GM20000 (cell line): ENCODE data around the gene PAPSS2.

Experiments
- DNase-seq: peaks from one replicate; pipeline ENCODE4 v3.0.0; 2012; ENCODE audit warnings: low spot score
- TF ChIP-seq, protein P1 (sequence below): IDR thresholded peaks from 2 replicates; pipeline ENCODE4 v1.5.1; 2012; ENCODE audit warnings: mild to moderate bottlenecking, control low read depth; ENCODE audit errors: extremely low read depth, missing control alignments

The PAPSS2 gene

DNA sequence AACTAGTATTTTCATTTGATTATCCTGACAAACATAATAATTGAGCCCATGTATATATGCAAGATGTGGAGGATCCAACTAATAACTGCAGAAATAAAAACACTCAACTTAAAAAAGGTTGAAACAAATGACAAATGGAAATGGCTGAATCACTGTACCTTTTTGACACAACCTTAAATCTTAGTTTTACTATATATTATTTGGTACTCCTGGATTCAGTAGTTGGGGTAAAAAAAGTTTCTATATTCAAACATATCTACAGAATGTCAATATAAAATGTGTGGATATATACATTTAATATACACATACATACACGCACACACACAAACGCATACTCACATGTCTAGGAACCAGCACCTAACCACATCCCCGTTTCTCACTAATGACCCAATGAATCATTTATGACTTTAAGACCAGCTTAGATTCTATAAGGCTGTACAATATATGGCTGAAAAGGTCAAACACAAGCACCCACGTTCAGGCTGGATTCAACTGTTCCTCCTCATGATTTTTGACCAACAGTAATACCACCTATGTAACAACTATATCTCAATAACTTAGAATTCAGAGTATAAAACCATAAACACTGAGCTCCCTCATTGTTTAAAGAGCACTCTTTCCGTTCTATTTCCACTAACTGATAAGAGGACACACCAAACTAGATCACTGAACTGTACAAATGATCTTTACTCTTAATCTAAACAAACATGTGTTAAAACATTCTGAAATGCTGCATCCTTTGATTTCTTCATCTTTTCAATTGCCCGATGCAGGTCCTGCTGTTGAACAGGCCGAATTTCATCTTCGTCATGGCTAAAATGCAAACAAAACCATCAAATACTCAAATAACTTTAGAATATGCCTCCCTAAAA lies 94.6 kb downstream of the PAPSS2 start:
- no peak for DNase-seq
- TF ChIP-seq, protein P1, sequence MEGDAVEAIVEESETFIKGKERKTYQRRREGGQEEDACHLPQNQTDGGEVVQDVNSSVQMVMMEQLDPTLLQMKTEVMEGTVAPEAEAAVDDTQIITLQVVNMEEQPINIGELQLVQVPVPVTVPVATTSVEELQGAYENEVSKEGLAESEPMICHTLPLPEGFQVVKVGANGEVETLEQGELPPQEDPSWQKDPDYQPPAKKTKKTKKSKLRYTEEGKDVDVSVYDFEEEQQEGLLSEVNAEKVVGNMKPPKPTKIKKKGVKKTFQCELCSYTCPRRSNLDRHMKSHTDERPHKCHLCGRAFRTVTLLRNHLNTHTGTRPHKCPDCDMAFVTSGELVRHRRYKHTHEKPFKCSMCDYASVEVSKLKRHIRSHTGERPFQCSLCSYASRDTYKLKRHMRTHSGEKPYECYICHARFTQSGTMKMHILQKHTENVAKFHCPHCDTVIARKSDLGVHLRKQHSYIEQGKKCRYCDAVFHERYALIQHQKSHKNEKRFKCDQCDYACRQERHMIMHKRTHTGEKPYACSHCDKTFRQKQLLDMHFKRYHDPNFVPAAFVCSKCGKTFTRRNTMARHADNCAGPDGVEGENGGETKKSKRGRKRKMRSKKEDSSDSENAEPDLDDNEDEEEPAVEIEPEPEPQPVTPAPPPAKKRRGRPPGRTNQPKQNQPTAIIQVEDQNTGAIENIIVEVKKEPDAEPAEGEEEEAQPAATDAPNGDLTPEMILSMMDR: no peak

DNA sequence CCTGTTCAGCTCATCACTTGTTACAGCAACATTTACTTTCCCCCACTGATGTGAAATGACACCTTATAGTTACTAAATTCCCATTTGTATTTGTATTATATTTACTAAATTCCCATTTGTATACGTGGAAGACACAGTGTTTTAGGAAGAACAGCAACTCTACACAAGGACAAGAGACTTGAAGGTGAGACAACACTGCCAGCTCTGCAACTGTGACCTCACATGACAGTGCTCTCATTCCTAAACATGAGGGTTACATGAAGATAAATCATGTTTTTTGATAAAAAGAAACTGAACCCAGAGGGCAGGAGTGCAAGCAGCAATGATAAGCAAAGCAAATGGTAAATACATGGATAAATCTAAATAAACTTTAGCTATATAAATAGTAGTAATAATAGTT lies 98.0 kb downstream of the PAPSS2 start:
- no peak for DNase-seq
- TF ChIP-seq, protein P1: no peak

DNA sequence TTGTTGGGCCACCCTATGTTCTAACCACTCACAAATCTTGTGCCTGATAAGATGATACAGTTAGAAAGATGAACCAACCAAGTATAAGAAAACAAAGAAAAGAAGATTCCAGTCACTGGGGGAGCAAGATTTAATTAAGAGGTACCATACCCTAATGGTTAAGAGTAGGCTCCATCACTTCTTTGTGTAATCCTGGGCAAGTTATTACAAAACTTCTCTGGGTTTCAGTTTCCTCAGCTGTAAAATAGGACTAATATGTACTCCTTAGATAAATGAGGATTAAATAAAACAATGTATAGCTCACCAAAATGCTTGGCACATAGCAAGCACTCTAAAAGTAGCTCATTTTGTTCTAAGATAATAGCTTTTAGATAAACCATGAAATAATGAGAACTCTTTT lies 99.9 kb downstream of the PAPSS2 start:
- DNase-seq: no peak
- TF ChIP-seq, protein P1: no peak

DNA sequence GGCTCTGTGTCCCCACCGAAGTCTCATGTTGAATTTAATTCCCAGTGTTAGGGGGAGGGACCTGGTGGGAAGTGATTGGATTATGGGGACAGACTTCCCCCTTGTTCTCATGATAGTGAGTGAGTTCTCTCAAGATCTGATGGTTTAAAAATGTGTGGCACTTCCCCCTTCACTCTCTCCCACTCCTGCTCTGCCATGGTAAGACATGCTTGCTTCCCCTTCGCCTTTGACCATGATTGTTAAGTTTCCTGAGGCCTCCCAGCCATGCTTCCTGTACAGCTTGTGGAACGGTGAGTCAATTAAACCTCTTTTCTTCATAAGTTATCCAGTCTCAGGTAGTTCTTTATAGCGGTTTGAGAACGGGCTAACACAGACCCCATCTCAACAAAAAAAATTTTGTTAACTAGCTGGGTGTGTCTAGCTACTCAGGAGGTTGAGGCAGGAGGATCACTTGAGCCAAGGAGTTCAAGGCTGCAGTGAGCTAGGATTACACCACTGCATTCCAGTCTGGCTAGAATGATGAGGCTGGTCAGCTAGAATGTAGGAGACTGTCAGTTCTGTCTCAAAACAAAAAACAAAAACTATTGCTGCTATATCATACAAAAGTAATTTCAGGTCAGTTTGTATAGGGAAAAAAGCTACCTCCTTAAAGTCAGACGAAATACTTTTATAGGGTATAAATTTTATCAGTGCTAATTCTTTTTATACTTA lies 100.7 kb downstream of the PAPSS2 start:
- no peak for DNase-seq

DNA sequence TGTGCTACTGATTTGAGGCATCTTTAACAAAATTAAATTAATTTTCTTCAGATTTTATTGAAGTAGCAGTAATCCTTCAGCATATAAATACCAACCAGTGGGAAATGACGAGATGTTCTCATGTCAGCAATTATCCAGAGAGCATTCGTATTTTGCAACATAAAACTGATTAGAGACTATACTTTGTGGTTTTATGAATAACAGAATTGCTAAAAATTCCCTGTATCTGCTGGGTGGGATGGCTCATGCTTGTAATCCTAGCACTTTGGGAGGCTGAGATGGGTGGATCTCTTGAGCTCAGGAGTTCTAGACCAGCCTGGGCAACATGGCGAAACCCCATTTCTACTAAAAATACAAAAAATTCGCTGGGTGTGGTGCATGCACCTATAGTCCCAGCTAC lies 101.5 kb downstream of the PAPSS2 start:
- TF ChIP-seq, protein P1: no peak

More for the DNA sequence above, 100.7 kb downstream of the PAPSS2 start:
- TF ChIP-seq, protein P1: no peak

DNA sequence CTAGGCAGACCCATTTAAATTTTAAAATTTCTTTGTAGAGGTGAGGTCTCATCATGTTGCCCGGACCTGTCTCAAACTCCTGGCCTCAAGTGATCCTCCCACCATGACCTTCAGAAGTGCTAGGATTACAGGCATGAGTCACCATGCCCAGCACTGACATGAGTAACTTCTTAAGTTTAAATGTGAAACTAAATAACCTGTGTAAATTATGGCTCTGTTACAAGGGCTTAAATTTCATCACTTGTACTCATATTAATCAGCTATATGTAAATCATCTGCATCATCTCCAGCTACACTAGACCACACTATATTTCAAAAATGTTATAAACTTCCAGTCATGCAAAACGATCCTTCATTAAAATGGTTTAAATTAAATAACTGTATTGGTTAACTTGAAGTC lies 102.2 kb downstream of the PAPSS2 start:
- DNase-seq: peak; percentile 13
- TF ChIP-seq, protein P1: no peak

More for the DNA sequence above, 101.5 kb downstream of the PAPSS2 start:
- no peak for DNase-seq
